Measurements from ENCODE around the gene PRR19. TPM values are rescaled to one million over a fixed set of nuclear protein-coding genes. Genes with fewer than 3 reads are reported as not detected.

Gene PRR19
- total RNA-seq, 4 donors from 2014 or later, result 0.30 to 0.44 TPM; not detected in 2

GRCh38 chr19:42315024-42315423 lies 13.1 kb downstream of the PRR19 start:
- peaks cover 0 to 30% (median 18%) of the 10 kb centered on the region in 4 donors for H3K4me1 ChIP-seq
- 71 to 91% methylated on average over 5 of the region's 5 CpGs for WGBS, 2 donors
- no peak for DNase-seq (ENCODE audit: low spot score in 2 of 2)
- H3K36me3 ChIP-seq, result no peaks in the 10 kb centered on the region
- no peak overlapping the region for H3K4me3 ChIP-seq
- no peaks in the 10 kb centered on the region for H3K9me3 ChIP-seq
- H3K27me3 ChIP-seq, result peaks cover 0 to 45% of the 10 kb centered on the region in 2 donors
- H3K27ac ChIP-seq, result no peak overlapping the region
- TF ChIP-seq EP300 (IDR thresholded peaks at IDR 0.05), result no peak
- no peak for TF ChIP-seq CTCF (IDR thresholded peaks at IDR 0.05)
- no peak for TF ChIP-seq POLR2A (IDR thresholded peaks at IDR 0.05)

- Histone ChIP-seq H3K27me3 (peaks cover 0 to 38% of the 10 kb centered on the region in 2 donors), H3K36me3 (no peaks in the 10 kb centered on the region), H3K4me3 (no peak overlapping the region), H3K27ac (no peak overlapping the region), H3K4me1 (peaks cover 0 to 30% (median 14%) of the 10 kb centered on the region in 4 donors), H3K9me3 (no peaks in the 10 kb centered on the region)
- TF ChIP-seq EP300 (IDR thresholded peaks at IDR 0.05) (no peak), POLR2A (IDR thresholded peaks at IDR 0.05) (no peak), CTCF (IDR thresholded peaks at IDR 0.05) (no peak)
- WGBS, 2 donors, result 32 to 36% methylated on average over 28 of the region's 28 CpGs
- no peak for DNase-seq (ENCODE audit: low spot score in 2 of 2)
Measured at GRCh38 chr19:42316223-42317211, 14.6 kb downstream of the PRR19 start.

- no peak for DNase-seq (ENCODE audit: low spot score in 2 of 2)
- WGBS, 2 donors, result 82 to 85% methylated on average over 13 of the region's 13 CpGs
- TF ChIP-seq EP300 (IDR thresholded peaks at IDR 0.05), result no peak
- no peak for TF ChIP-seq POLR2A (IDR thresholded peaks at IDR 0.05)
- TF ChIP-seq CTCF (IDR thresholded peaks at IDR 0.05), result no peak
Measured at GRCh38 chr19:42317535-42317934, 15.6 kb downstream of the PRR19 start.

DNA sequence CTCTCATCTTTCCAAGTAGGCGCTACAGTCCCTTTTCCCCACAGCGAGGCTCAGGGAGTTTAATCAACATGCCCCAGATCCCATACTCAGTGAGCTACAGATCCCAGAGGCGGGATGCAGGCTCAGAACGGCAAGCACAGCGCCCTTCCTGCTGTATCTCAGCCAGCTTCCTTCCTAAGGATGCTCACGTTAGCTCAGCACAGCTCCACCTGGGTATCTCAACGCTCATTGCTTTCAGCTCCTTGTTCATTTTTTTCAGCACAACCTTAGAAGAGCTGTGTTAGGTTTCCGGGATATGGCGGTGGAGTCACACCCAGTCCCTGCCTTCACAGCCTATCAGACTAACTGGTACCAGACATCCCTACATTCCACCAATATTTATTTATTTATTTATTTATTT lies 20.4 kb downstream of the PRR19 start:
- Histone ChIP-seq H3K27me3 (peaks cover 0 to 33% of the 10 kb centered on the region in 2 donors), H3K27ac (no peak overlapping the region), H3K36me3 (no peaks in the 10 kb centered on the region), H3K4me1 (peaks cover 0 to 29% (median 22%) of the 10 kb centered on the region in 4 donors), H3K9me3 (no peaks in the 10 kb centered on the region), H3K4me3 (no peak overlapping the region)
- DNase-seq (ENCODE audit: low spot score in 2 of 2), result no peak
- TF ChIP-seq EP300 (IDR thresholded peaks at IDR 0.05) (no peak), POLR2A (IDR thresholded peaks at IDR 0.05) (no peak), CTCF (IDR thresholded peaks at IDR 0.05) (no peak)
- WGBS, 2 donors, result 70 to 74% methylated on average over 9 of the region's 9 CpGs

More at GRCh38 chr19:42317535-42317934, 15.6 kb downstream of the PRR19 start:
- no peak overlapping the region for H3K27ac ChIP-seq
- H3K36me3 ChIP-seq, result no peaks in the 10 kb centered on the region
- H3K4me3 ChIP-seq, result no peak overlapping the region
- peaks cover 0 to 36% of the 10 kb centered on the region in 2 donors for H3K27me3 ChIP-seq
- H3K4me1 ChIP-seq, result peaks cover 0 to 21% (median 9%) of the 10 kb centered on the region in 4 donors
- H3K9me3 ChIP-seq, result no peaks in the 10 kb centered on the region

DNA sequence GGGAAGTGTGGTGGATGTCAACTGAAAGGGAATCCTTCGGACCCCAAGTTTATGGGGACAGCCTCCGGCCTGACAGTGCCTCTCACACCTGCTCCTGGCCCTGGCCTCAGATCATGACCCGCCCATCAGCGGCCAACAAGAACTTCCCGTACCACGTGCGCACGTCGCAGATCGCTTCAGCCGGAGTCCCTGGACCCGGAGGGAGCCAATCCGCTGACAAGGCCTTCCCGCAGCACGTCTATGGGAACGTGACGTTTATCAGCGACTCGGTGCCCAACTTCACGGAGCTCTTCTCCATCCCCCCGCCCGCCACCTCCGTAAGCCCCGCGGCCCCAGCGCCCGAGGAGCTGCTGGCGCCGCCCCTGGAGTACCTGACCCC lies 21.5 kb downstream of the PRR19 start:
- 25 to 31% methylated on average over 18 to 23 of the region's 29 CpGs for WGBS, 2 donors
- Histone ChIP-seq H3K4me1 (peaks cover 0 to 41% (median 22%) of the 10 kb centered on the region in 4 donors), H3K36me3 (no peaks in the 10 kb centered on the region), H3K27me3 (peaks cover 0 to 33% of the 10 kb centered on the region in 2 donors), H3K9me3 (no peaks in the 10 kb centered on the region), H3K27ac (no peak overlapping the region), H3K4me3 (no peak overlapping the region)
- DNase-seq (ENCODE audit: low spot score in 2 of 2), result no peak
- TF ChIP-seq CTCF (IDR thresholded peaks at IDR 0.05), result no peak
- TF ChIP-seq POLR2A (IDR thresholded peaks at IDR 0.05), result no peak
- no peak for TF ChIP-seq EP300 (IDR thresholded peaks at IDR 0.05)

All from tibial nerve (tissue), 4 donors.